Measurements from ENCODE around the gene TTC9.

- TF ChIP-seq CTCF (conservative IDR thresholded peaks at IDR 0.05; ENCODE audit: low read length) (no peak), EZH2phosphoT487 (IDR thresholded peaks at IDR 0.05; ENCODE audit: borderline replicate concordance) (no peak)
These were observed 5.6 kb upstream of the TTC9 start for GRCh38 chr14:70635971-70636595.

All from Loucy (cell line).